Activated CD4-positive, alpha-beta T cell treated with anti-CD3 and anti-CD28 coated beads, Interleukin-2, amount 50 U/mL, for 4 hours (primary cell): ENCODE results near the gene OFD1.

Source experiments
- DNase-seq, 2 experiments: peaks; one replicate each; pipeline ENCODE4 v3.0.0-alpha.2; 2020

The OFD1 gene

GRCh38 chrX:13755254-13755653 is 20.7 kb downstream of the OFD1 start:
- DNase-seq: no peak

GRCh38 chrX:13756381-13756780 is 21.8 kb downstream of the OFD1 start:
- no peak for DNase-seq

- no peak for DNase-seq
These were observed 24.7 kb downstream of the OFD1 start for GRCh38 chrX:13759152-13759718.

- DNase-seq: no peak
These were observed 25.9 kb downstream of the OFD1 start for GRCh38 chrX:13760426-13760825.

GRCh38 chrX:13761606-13762414 is 27.3 kb downstream of the OFD1 start:
- DNase-seq: no peak

GRCh38 chrX:13763489-13763888 is 28.9 kb downstream of the OFD1 start:
- DNase-seq: no peak

- DNase-seq: no peak
These were observed 29.7 kb downstream of the OFD1 start for GRCh38 chrX:13764281-13764680.

- DNase-seq: no peak
These were observed 30.2 kb downstream of the OFD1 start for GRCh38 chrX:13764765-13765164.

GRCh38 chrX:13768939-13769338 is 34.4 kb downstream of the OFD1 start:
- no peak for DNase-seq

- DNase-seq: no peak
These were observed 35.5 kb downstream of the OFD1 start for GRCh38 chrX:13770013-13770535.

- no peak for DNase-seq
These were observed 40.1 kb downstream of the OFD1 start for GRCh38 chrX:13774696-13775095.

- DNase-seq: no peak
These were observed 41.3 kb downstream of the OFD1 start for GRCh38 chrX:13775837-13776236.

- DNase-seq: no peak
These were observed 41.8 kb downstream of the OFD1 start for GRCh38 chrX:13776387-13776786.

GRCh38 chrX:13778916-13779315 is 44.4 kb downstream of the OFD1 start:
- DNase-seq: no peak

- no peak for DNase-seq
These were observed 46.4 kb downstream of the OFD1 start for GRCh38 chrX:13780868-13781427.

GRCh38 chrX:13786048-13786447 is 51.5 kb downstream of the OFD1 start:
- DNase-seq: no peak

GRCh38 chrX:13790206-13791131 is 55.9 kb downstream of the OFD1 start:
- DNase-seq: no peak

GRCh38 chrX:13791145-13791544 is 56.6 kb downstream of the OFD1 start:
- DNase-seq: no peak

GRCh38 chrX:13791559-13791958 is 57.0 kb downstream of the OFD1 start:
- no peak for DNase-seq

- DNase-seq: no peak
These were observed 59.3 kb downstream of the OFD1 start for GRCh38 chrX:13793897-13794296.

GRCh38 chrX:13794417-13794816 is 59.9 kb downstream of the OFD1 start:
- DNase-seq: no peak

GRCh38 chrX:13797512-13797911 is 63.0 kb downstream of the OFD1 start:
- DNase-seq: no peak

- no peak for DNase-seq
These were observed 63.6 kb downstream of the OFD1 start for GRCh38 chrX:13798184-13798583.
